IPS-11a (cell line): ENCODE results near the gene POLR3A.

ENCODE experiments used
- H3K4me3 ChIP-seq: one replicate; pipeline ENCODE4 v1.5.1; 2013; ENCODE audit warnings: low read depth, low read length, control low read depth

Gene POLR3A

DNA sequence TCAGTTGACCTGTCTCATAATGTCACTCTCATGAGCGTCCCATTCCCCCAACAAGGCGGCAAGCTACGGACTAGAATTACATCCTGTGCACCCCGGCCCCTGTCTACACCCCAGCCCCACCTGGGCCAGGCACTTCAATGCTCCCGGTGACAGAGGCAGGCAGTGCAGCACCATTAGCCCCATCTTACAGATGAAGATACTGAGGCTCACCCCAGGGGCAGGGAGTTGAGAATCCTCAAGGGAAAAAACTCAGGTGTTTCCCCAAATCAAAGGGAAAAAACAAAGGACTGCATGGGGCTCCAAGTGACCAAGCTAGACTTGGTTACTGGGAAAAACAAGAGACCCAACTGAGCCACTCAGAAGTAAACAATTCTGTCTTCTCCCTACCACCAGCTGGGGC is 107.3 kb downstream of the POLR3A start:
- H3K4me3 ChIP-seq, result no peak overlapping the region

DNA sequence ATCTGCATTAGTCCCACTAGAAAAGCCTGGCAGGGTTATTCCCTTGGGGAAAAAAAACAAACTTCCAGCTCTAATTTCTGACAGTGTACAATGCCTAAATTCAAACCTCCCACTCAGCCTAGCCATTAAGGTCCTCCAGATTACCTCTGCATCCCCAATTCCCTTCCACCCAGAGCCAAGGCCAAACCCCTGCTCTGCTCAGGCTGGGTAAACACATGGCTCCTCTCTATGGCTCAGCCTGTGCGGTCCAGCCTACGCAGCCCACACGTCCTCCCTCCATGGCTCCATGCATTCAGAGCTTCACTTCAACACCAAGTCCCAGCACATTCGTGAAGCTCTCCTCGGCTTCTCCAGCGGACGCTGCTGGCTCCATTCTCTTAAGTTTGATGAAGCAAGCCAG is 107.9 kb downstream of the POLR3A start:
- no peak overlapping the region for H3K4me3 ChIP-seq

DNA sequence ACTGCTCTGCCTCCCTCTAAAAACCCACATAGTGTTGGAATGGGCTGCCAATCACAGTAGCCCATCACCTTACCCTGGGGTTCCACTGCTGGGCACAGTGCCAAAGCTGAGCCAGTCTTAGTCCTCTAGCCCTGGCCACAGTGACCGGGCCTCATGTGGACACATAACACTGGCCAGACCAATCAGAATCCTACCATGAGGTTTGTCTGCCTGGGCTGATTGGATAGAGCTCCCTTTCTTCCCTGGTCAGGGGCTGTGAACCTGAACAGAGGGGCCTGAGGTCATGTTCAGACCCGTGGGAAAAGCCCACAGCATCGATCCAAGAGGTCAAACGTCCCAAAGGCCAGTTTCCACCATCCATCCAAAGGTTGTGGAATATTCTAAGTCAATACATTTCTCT is 108.8 kb downstream of the POLR3A start:
- no peak overlapping the region for H3K4me3 ChIP-seq

DNA sequence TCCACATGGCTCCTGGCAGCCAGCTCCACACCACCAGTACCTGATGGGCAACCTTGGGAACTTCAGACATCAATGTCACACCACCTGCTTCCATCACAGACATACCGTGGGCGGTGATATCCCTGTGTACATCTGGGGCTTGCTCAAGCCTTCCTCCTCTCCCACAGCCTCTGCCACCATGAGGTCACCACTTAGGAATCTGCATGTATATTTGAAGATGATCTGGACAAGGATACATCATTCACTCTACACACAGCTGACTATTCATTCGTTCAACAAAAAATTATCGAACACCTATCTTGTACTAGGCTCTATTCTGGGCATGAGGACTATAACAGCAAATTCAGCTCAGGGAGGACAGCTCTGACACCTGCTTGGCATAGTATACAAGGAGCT is 109.6 kb downstream of the POLR3A start:
- no peak overlapping the region for H3K4me3 ChIP-seq
